HUES48 (cell line): ENCODE results near the gene RABGAP1L.
A peak's percentile ranks its signal among the peaks of the same experiment; 100 is the strongest.
"Not testable (repeated sequence)": the region's sequence is repeated elsewhere in the genome, so short reads cannot be mapped to it uniquely, and the experiment has no call there.

Source experiments
- H3K27ac ChIP-seq: one replicate; pipeline ENCODE4 v1.7.0; 2013; ENCODE audit warnings: low read depth, low read length, inconsistent platforms
- H3K27me3 ChIP-seq: 2 replicates; pipeline ENCODE4 v1.6.1; 2013; ENCODE audit warnings: mild to moderate bottlenecking, low read length; ENCODE audit not compliant: control insufficient read depth, insufficient read depth
- H3K36me3 ChIP-seq: 2 replicates; pipeline ENCODE4 v1.6.1; 2013; ENCODE audit warnings: low read length; ENCODE audit not compliant: control insufficient read depth, insufficient read depth
- H3K4me1 ChIP-seq: 2 replicates; pipeline ENCODE4 v1.6.1; 2013; ENCODE audit warnings: mild to moderate bottlenecking, low read length; ENCODE audit not compliant: control insufficient read depth, insufficient read depth
- H3K4me3 ChIP-seq: 2 replicates; pipeline ENCODE4 v1.5.1; 2013; ENCODE audit warnings: mild to moderate bottlenecking, low read depth, low read length
- H3K9ac ChIP-seq: 2 replicates; pipeline ENCODE4 v1.6.1; 2013; ENCODE audit warnings: mild to moderate bottlenecking, low read depth, low read length, moderate library complexity
- H3K9me3 ChIP-seq: 2 replicates; pipeline ENCODE4 v1.6.1; 2013; ENCODE audit warnings: low read length; ENCODE audit not compliant: control insufficient read depth, insufficient read depth

The RABGAP1L gene

DNA sequence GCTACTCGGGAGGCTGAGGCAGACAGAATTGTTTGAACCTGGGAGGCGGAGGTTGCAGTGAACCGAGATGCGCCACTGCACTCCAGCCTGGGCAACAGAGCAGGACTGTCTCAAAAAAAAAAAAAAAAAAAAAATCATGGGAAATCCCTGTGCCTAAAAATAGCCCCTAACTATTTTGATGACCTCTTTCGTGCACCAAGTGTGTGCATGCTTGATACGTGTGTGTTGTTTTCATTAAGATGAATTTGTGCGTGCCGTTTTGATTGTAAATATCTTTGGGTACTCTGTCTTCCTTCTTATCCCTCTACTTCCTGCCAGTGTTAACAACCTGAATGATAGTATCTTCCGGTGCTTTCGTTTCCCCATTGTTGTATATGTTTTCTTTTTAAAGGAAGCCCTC lies 850.2 kb downstream of the RABGAP1L start:
- Histone ChIP-seq H3K27ac (no peak overlapping the region), H3K9ac (no peak overlapping the region), H3K4me3 (no peak overlapping the region), H3K9me3 (no peaks in the 10 kb centered on the region), H3K36me3 (peaks cover 97% of the 10 kb centered on the region), H3K4me1 (no peaks in the 10 kb centered on the region), H3K27me3 (no peaks in the 10 kb centered on the region)

DNA sequence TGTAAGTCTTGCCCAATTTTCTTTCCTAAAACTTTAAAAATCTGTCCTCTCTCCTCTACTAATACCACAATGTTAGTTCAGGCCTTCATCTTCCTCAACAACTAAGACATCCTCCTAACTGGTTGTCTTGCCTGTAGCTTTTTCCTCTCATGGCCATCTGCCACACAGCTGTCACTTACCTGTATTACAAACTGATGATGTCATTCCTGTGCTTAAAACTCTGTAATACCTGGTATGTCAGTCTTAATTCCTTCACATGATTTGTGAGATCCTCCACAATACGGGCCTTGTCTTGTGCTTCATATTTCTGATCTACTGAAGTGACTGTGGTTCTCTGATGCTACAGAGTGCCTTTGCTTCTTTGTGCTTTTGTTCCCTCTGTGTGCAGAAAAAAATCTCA lies 854.1 kb downstream of the RABGAP1L start:
- Histone ChIP-seq H3K4me3 (no peak overlapping the region), H3K36me3 (peaks cover 93% of the 10 kb centered on the region), H3K27me3 (no peaks in the 10 kb centered on the region), H3K27ac (no peak overlapping the region), H3K9me3 (no peaks in the 10 kb centered on the region), H3K4me1 (no peaks in the 10 kb centered on the region), H3K9ac (no peak overlapping the region)

DNA sequence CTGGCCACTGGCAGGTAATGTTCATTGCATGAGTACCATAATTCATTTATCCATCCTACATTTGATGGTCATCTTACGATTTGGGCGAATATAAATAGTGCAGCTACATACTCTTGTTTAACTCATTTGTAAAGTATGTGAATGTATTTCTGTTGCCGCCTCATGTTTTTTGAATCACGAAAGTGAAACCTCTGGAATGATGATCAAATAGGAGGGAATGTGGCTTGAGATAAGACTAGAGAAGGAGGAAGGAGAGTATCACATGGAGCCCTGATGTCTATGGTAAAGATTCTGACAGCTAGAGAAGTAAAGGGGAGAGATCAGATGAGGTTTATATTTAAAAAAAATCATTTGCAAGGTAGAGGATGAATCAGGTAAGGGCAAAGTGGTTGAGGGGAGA lies 855.9 kb downstream of the RABGAP1L start:
- H3K36me3 ChIP-seq: peaks cover 79% of the 10 kb centered on the region
- no peaks in the 10 kb centered on the region for H3K27me3 ChIP-seq
- H3K9ac ChIP-seq: no peak overlapping the region
- no peak overlapping the region for H3K4me3 ChIP-seq
- no peaks in the 10 kb centered on the region for H3K9me3 ChIP-seq
- H3K27ac ChIP-seq: no peak overlapping the region
- H3K4me1 ChIP-seq: no peaks in the 10 kb centered on the region

DNA sequence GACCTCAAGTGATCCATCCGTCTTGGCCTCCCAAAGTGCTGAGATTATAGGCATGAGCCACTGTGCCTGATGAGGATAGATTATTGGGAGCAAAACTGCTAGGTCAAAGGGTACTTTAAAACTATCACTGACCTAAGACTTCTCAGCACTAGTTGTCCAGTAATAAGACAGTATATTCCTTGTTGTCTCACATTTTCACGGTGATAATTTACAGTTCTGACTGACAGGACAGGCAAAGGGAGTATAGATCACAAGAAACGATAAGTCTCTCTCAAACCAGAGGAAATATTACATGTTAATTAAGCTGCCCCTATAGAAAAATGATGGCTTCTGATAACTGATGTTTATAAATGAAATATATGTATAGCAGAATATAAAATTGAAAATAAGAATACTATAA lies 860.2 kb downstream of the RABGAP1L start:
- Histone ChIP-seq H3K4me1 (no peaks in the 10 kb centered on the region), H3K4me3 (no peak overlapping the region), H3K27me3 (no peaks in the 10 kb centered on the region), H3K9me3 (no peaks in the 10 kb centered on the region), H3K36me3 (peaks cover 36% of the 10 kb centered on the region), H3K27ac (no peak overlapping the region), H3K9ac (no peak overlapping the region)

DNA sequence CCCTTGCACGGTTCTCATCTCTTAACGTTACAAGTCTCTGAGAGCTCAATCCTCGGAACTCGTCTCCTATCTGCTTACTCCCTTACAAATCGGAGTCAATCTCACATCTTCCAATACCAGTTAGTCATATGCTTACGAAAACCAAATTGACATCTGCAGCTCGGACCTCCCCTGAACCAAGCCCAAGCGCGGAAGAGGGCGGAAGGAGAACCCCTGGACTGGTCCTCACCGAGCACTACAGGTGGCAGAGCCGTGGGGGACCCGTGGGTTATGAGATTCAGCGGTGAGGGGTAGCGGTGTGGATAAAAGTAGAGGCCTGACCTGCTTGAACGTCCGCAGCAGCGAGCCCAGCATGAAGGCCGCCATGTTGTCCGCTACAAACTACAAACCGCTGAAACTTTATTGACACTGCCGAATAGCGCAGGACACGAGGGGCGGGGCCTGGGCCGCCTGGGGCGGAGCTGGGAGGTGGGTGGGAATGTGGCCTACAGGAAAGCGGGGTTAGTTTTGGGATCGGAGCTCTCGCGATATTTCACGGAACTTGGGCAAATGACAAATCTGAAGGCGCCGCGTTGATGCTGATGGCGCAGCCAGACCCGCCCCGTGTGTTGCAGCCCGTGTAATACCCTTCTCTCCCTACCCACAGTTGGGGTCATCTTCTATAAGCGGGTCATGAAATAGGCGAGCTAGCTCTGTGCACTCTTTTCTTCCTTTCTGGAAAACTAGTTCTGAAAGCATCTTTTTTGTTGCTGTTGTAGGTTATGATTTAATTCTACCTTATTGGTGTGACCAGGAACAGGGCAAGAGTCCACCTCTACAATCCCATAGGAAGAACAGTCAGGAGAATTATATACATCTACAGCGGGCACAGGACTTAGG lies 864.0 kb downstream of the RABGAP1L start, which contains the start of gene MRPS14:
Gene MRPS14, minus strand, starts transcription at position 383 of the 879 bp plus-strand sequence. Its CDS starts 17 bp downstream, at position 366.
- Histone ChIP-seq H3K27ac (peak within 1 kb of the TSS; percentile 73), H3K36me3 (peaks cover 3% of the 10 kb centered on the region), H3K9ac (peak within 1 kb of the TSS; percentile 73), H3K9me3 (no peaks in the 10 kb centered on the region), H3K4me1 (no peaks in the 10 kb centered on the region), H3K4me3 (peak within 1 kb of the TSS; percentile 91), H3K27me3 (no peaks in the 10 kb centered on the region)

DNA sequence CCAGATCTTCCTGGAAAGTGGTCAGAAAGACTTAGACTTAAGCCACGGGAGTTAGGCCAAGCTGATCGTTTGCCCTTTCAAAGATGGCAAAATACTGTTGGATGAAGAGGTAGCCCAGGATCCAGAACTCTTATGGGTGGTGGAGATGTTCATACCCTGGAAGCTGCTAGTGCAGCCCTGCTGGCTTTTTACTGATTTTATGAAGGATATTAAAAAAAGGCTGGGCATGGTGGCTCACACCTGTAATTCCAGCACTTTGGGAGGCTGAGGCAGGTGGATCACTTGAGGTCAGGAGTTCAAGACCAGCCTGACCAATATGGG lies 864.6 kb downstream of the RABGAP1L start:
- peak overlapping the region; percentile 73 for H3K27ac ChIP-seq
- not testable (repeated sequence) for H3K36me3 ChIP-seq, H3K27me3 ChIP-seq, H3K4me1 ChIP-seq, H3K9me3 ChIP-seq
- peak overlapping the region; percentile 65 for H3K9ac ChIP-seq
- peak overlapping the region; percentile 91 for H3K4me3 ChIP-seq

DNA sequence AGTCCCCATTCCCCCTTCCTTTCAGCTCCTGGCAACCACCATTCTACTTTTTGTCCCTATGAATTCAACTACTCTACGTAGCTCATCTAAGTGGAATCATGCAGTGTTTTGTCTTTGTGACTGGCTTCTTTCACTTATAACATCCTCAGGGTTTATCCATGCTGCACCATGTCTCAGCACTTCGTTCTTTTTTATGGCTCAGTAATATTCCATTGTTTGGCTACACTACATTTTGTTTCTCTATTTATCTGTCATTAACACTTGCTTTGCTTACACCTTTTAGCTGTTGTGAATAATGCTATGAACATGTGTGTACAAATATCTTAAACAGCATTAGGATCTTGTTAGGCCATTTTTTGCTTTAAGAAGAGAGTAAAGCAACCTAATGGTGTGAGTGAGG lies 865.5 kb downstream of the RABGAP1L start:
- Histone ChIP-seq H3K4me1 (no peaks in the 10 kb centered on the region; the same call in 1 of the 2 replicates), H3K27ac (no peak overlapping the region), H3K36me3 (no peaks in the 10 kb centered on the region), H3K9ac (no peak overlapping the region), H3K4me3 (no peak overlapping the region), H3K9me3 (no peaks in the 10 kb centered on the region), H3K27me3 (no peaks in the 10 kb centered on the region)

DNA sequence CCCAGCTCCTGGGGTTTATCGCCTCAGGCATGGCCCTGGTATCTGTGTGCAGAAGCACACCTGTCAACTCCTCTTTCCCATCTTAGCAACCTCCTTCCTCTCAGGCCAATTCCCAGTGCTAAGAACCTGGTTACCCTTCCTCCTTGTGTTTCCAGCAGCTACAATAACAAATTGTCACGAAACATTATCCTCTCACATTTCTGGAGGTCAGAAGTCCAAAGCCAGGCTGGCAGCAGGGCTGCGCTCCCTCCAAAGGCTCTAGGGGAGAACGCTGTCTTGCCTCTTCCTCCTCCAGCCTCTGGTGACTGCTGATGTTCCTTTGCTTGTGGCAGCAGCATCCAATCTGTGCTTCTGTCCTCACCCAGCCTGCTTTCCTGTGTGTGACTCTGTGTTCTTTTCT lies 874.6 kb downstream of the RABGAP1L start:
- no peak overlapping the region for H3K9ac ChIP-seq
- H3K4me1 ChIP-seq: peaks cover 15% of the 10 kb centered on the region
- no peak overlapping the region for H3K4me3 ChIP-seq
- H3K27ac ChIP-seq: no peak overlapping the region
- no peaks in the 10 kb centered on the region for H3K9me3 ChIP-seq
- no peaks in the 10 kb centered on the region for H3K27me3 ChIP-seq
- H3K36me3 ChIP-seq: no peaks in the 10 kb centered on the region

DNA sequence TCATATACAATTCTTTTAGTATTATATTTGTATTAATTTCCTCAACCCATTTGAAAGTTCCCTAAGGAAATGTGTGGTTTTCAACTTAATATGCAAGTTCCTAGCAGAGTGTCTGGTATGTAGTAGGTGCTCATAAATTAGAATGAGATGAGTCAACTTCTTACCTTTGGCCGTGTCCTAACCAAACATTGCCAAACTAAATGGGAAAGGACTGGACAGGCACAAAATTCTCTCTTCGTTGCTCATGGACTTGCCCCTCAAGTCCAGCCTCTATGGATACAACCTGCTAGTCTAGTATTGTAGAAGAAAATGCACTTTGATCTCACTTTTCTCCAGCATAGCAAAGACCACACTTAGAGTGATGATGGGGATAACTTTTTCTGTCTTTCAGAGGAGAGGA lies 875.5 kb downstream of the RABGAP1L start:
- Histone ChIP-seq H3K9me3 (no peaks in the 10 kb centered on the region), H3K4me3 (no peak overlapping the region), H3K9ac (no peak overlapping the region), H3K27me3 (no peaks in the 10 kb centered on the region), H3K4me1 (peaks cover 15% of the 10 kb centered on the region), H3K27ac (no peak overlapping the region), H3K36me3 (no peaks in the 10 kb centered on the region)

DNA sequence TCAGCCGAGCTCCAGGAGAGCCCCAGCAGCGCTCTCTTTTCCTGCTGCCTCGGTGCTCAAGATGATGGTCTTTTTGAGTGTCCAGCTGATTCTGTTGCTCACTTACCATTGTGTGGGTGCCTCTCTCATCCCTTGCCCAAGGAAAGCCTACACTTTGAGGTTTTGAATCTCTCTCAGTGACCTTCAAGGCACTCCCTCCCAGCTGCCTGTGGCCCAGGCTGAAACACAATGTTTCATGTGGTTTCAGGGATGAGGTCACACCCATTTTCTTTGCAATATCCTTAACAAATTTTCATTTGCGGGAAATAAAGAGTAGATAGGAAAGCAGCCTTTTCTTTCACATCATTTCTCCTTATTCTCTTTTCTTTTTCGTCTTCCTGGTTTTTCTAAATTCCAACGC lies 876.5 kb downstream of the RABGAP1L start:
- Histone ChIP-seq H3K9ac (no peak overlapping the region), H3K4me3 (no peak overlapping the region), H3K36me3 (no peaks in the 10 kb centered on the region), H3K9me3 (no peaks in the 10 kb centered on the region), H3K27ac (no peak overlapping the region), H3K4me1 (peaks cover 15% of the 10 kb centered on the region), H3K27me3 (no peaks in the 10 kb centered on the region)

DNA sequence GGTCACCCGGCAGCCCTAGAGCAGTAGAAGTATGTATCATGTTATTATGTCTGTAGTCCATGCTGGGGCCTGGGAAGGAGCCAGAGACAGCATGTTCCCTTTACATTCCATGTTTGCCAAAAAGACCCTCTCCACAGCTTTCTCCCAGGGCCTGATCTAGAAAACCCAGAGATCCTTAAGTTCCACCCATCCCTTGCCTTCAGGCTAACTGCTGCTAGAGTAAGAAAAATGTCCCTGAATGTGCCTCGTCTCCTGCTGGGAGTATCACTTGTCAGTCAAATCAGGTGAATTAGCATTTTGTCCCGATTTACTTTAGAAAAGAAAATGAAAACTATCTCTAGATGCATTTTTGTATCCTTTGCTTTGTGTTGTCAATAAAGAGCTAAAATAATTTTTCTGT lies 877.2 kb downstream of the RABGAP1L start:
- Histone ChIP-seq H3K4me3 (no peak overlapping the region), H3K9ac (no peak overlapping the region), H3K36me3 (no peaks in the 10 kb centered on the region), H3K9me3 (no peaks in the 10 kb centered on the region), H3K27ac (no peak overlapping the region), H3K4me1 (peaks cover 15% of the 10 kb centered on the region), H3K27me3 (no peaks in the 10 kb centered on the region)
